Heart right ventricle (tissue), 16 donors: ENCODE data around the gene INPP5A. TPM values are rescaled to one million over a fixed set of nuclear protein-coding genes. Genes with fewer than 3 reads are reported as not detected.

Experiments used
- ATAC-seq, 8 donors: fragments of 200-7000 bp; cut with Tn5 transposase; one replicate each; pipeline ENCODE4 v1.9.1; 2020; ENCODE audit warnings: mild to moderate bottlenecking in 8 of 8, moderate library complexity in 8 of 8, moderate number of reproducible peaks in 1 of 8
- DNase-seq, 2 donors: peaks; one replicate each; pipeline ENCODE4 v3.0.0-alpha.2; 2020
- H3K27ac ChIP-seq, 10 donors: fragments of 200-600 bp; sonication (generic) in 2 of 10; one replicate each; pipeline versions ENCODE4 v1.5.0 to v1.8.0; 2020 to 2022; ENCODE audit warnings: mild to moderate bottlenecking in 3 of 10
- H3K27me3 ChIP-seq, 7 donors: fragments of 200-600 bp; one replicate each; pipeline ENCODE4 v1.8.0; 2021 to 2022; ENCODE audit warnings: mild to moderate bottlenecking in 2 of 7
- H3K36me3 ChIP-seq, 9 donors: fragments of 200-600 bp; sonication (generic) in 1 of 9; one replicate each; pipeline versions ENCODE4 v1.5.0 to v1.8.0; 2020 to 2022; ENCODE audit warnings: mild to moderate bottlenecking in 2 of 9
- H3K4me1 ChIP-seq, 9 donors: fragments of 200-600 bp; sonication (generic) in 1 of 9; one replicate each; pipeline versions ENCODE4 v1.5.0 to v1.8.0; 2020 to 2022; ENCODE audit warnings: mild to moderate bottlenecking in 4 of 9
- H3K4me3 ChIP-seq, 10 donors: fragments of 200-600 bp; sonication (generic) in 2 of 10; one replicate each; pipeline versions ENCODE4 v1.5.0 to v1.8.0; 2020 to 2022; ENCODE audit warnings: mild to moderate bottlenecking in 7 of 10, moderate library complexity in 2 of 10
- H3K9me3 ChIP-seq, 11 donors: fragments of 200-600 bp in 10 of 11; sonication (generic) in 2 of 11; one replicate each; pipeline versions ENCODE4 v1.5.0 to v1.8.0; 2013 to 2022; ENCODE audit warnings: mild to moderate bottlenecking in 2 of 11, control low read depth in 1 of 11, moderate library complexity in 1 of 11
- WGBS, 2 donors: extraction: QIAGEN DNeasy Blood & Tissue Kit; methylation state at CpG; one replicate each; pipeline ENCODE4 v1.1.7; 2013; ENCODE audit warnings: inconsistent platforms in 1 of 2; 5-methylcytosine and 5-hydroxymethylcytosine counted together
- intact Hi-C, 10 donors: fragments of 100-400 bp; cut with DNase I; formaldehyde crosslinking; loops; one replicate each; pipeline versions ENCODE4 v1.11.1 to v1.14.2; 2022
- polyA plus RNA-seq, 2 donors: library from polyadenylated mRNA; stranded (reverse); fragments of 200-250 nt; gene quantifications; one replicate each; pipeline ENCODE4 v1.2.3, GENCODE V29; 2013
- total RNA-seq, 10 donors: library from RNA; stranded (reverse); fragmentation: NEBNext Ultra II Directional in 3 of 10; extraction: Animal tissue kit (Norgen Biotek cat#: 25700) in 3 of 10; gene quantifications; one replicate each; pipeline versions ENCODE4 v1.2.1 to v1.2.4, GENCODE V29; 2021 to 2023
- TF ChIP-seq, protein P1 (sequence below), 9 donors: fragments of 200-600 bp; sonication (generic) in 2 of 9; IDR thresholded peaks; one replicate each; pipeline versions ENCODE4 v1.5.0 to v1.8.0; 2021 to 2022; ENCODE audit warnings: antibody characterized with exemption in 9 of 9, mild to moderate bottlenecking in 5 of 9, moderate library complexity in 1 of 9
- donor health status: Arrhythmogenic right ventricular cardiomyopathy.
- donor health status: ischemic (EF 13 %, LVEDD 7.1; RV severe dilation, severe dysfunction).
- donor health status: healthy with polysubstance abuse.
- donor health status: DM: no; HTN: yes; CAD: no.
- donor health status: DM: no; HTN: no; CAD: no.
- donor health status: ischemic (EF 25% LVEDD 6.9; RV normal size, moderate dysfunction).
- donor health status: ischemic (EF 25% LVEDD 5.7; RV mildly dilated, moderate dysfunction).
- donor health status: healthy.
- donor health status: DM: yes; HTN: yes; CAD: no.
- donor health status: Ischemic cardiomyopathy.
- donor health status: ischemic (EF 35%, LVEDD 5.7; RV mildly dilated, moderate dysfunction).
- donor health status: nonischemic (EF 11% LVEDD 7.7; RV severe dilation, severe dysfunction).
- donor health status: DM: yes; HTN: yes; CAD: no.
- donor health status: PGD.
- donor health status: ischemic (EF 29% LVEDD 5.4; RV normal size, mild dysfunction).
- donor health status: nonischemic (EF 23%, LVEDD 6.1; RV moderate dilation, normal function).

INPP5A gene
- total and polyA plus RNA-seq, 12 donors = 30.4 to 122 (median 106) TPM

- Histone ChIP-seq H3K36me3 (peaks cover 0 to 21% (median 4%) of the 10 kb centered on the region in 9 donors), H3K27ac (no peak overlapping the region), H3K4me1 (peaks cover 4 to 22% (median 17%) of the 10 kb centered on the region in 9 donors), H3K4me3 (no peak overlapping the region), H3K27me3 (no peaks in the 10 kb centered on the region), H3K9me3 (no peaks in the 10 kb centered on the region)
- DNase-seq (no peak), ATAC-seq (no peak)
- TF ChIP-seq, protein P1, sequence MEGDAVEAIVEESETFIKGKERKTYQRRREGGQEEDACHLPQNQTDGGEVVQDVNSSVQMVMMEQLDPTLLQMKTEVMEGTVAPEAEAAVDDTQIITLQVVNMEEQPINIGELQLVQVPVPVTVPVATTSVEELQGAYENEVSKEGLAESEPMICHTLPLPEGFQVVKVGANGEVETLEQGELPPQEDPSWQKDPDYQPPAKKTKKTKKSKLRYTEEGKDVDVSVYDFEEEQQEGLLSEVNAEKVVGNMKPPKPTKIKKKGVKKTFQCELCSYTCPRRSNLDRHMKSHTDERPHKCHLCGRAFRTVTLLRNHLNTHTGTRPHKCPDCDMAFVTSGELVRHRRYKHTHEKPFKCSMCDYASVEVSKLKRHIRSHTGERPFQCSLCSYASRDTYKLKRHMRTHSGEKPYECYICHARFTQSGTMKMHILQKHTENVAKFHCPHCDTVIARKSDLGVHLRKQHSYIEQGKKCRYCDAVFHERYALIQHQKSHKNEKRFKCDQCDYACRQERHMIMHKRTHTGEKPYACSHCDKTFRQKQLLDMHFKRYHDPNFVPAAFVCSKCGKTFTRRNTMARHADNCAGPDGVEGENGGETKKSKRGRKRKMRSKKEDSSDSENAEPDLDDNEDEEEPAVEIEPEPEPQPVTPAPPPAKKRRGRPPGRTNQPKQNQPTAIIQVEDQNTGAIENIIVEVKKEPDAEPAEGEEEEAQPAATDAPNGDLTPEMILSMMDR (IDR thresholded peaks at IDR 0.05) = no peak
- WGBS, 2 donors = 93 to 96% methylated on average over 25 of the region's 25 CpGs
- intact Hi-C loops = loop anchor here in 1 of 10 donors (10.0 kb wide), 1 partner anchor 439 kb away; no protein-coding TSS in a partner anchor
Observed at GRCh38 chr10:132685921-132686680, 148.5 kb downstream of the INPP5A start.

- Histone ChIP-seq H3K9me3 (no peaks in the 10 kb centered on the region), H3K4me1 (peaks cover 4 to 22% (median 17%) of the 10 kb centered on the region in 9 donors), H3K27ac (no peak overlapping the region), H3K4me3 (no peak overlapping the region), H3K27me3 (no peaks in the 10 kb centered on the region), H3K36me3 (peaks cover 0 to 26% (median 8%) of the 10 kb centered on the region in 9 donors)
- intact Hi-C loops = loop anchor here in 1 of 10 donors (10.0 kb wide), 1 partner anchor 437 kb away; no protein-coding TSS in a partner anchor
- 94% methylated on average over 21 of the region's 21 CpGs for WGBS, 2 donors
- TF ChIP-seq, protein P1 (IDR thresholded peaks at IDR 0.05) = no peak
- DNase-seq (no peak), ATAC-seq (no peak)
Observed at GRCh38 chr10:132687181-132687892, 149.8 kb downstream of the INPP5A start.

DNA sequence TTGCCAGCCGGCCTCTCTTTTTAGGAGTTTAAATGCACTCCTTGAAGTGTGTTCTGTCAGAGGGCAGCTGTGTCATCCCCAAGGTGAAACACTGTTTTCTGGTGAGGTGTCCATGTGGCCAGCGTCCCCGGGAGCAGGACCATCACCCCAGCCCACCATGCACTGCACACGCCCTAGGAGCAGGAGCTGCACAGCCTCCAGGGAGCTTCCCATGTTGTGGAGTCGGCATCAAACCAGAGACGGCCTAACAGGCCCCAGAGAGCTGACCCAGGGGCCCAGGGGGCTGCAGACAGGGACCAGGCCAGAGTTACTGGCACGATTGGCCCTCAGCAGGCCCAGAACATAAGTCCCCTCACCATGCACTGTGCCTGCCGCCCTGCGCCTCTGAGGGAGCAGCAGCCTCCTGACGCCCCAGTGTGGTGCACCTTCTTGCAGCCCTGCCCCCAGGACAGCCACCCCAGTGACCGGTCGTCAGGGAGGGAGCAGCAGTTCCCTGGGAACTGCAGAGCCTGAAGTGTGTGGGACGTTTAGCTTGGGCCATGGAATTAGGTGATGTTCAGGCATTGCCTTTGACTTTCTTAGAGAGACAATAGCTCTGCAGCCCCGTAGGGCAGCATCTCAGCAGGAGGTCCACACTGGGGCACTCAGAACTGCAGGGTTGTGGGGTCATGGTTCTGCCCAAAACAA is 150.4 kb downstream of the INPP5A start:
- Histone ChIP-seq H3K9me3 (no peaks in the 10 kb centered on the region), H3K27me3 (no peaks in the 10 kb centered on the region), H3K4me1 (peaks cover 4 to 22% (median 17%) of the 10 kb centered on the region in 9 donors), H3K36me3 (peaks cover 0 to 26% (median 8%) of the 10 kb centered on the region in 9 donors), H3K4me3 (no peak overlapping the region), H3K27ac (no peak overlapping the region)
- DNase-seq (no peak), ATAC-seq (no peak)
- intact Hi-C loops = loop anchor here in 1 of 10 donors (10.0 kb wide), 1 partner anchor 437 kb away; no protein-coding TSS in a partner anchor
- 84 to 86% methylated on average over 14 of the region's 14 CpGs for WGBS, 2 donors
- TF ChIP-seq, protein P1 (IDR thresholded peaks at IDR 0.05) = no peak
